Skeletal muscle tissue (tissue), 4 donors: ENCODE data around the gene PPP1R1C. TPM values are rescaled to one million over a fixed set of nuclear protein-coding genes. Genes with fewer than 3 reads are reported as not detected.

Experiments used
- H3K27ac ChIP-seq: one replicate; pipeline ENCODE4 v1.7.0; 2013; ENCODE audit warnings: mild to moderate bottlenecking, low read depth, low read length, inconsistent platforms
- H3K27me3 ChIP-seq, 3 donors: one replicate each; pipeline ENCODE4 v1.7.0; 2013; ENCODE audit warnings: low read length in 3 of 3; ENCODE audit not compliant: control insufficient read depth in 3 of 3, insufficient read depth in 3 of 3
- H3K36me3 ChIP-seq, 3 donors: one replicate each; pipeline ENCODE4 v1.7.0; 2013; ENCODE audit warnings: low read length in 3 of 3; ENCODE audit not compliant: control insufficient read depth in 3 of 3, insufficient read depth in 3 of 3
- H3K4me1 ChIP-seq, 3 donors: one replicate each; pipeline ENCODE4 v1.7.0; 2013; ENCODE audit warnings: low read length in 3 of 3, mild to moderate bottlenecking in 3 of 3; ENCODE audit not compliant: control insufficient read depth in 3 of 3, insufficient read depth in 3 of 3
- H3K4me3 ChIP-seq, 3 donors: one replicate each; pipeline ENCODE4 v1.7.0; 2013; ENCODE audit warnings: low read length in 3 of 3
- H3K9ac ChIP-seq, 3 donors: one replicate each; pipeline ENCODE4 v1.7.0; 2013; ENCODE audit warnings: low read length in 3 of 3, mild to moderate bottlenecking in 3 of 3, moderate library complexity in 2 of 3, low read depth in 1 of 3
- H3K9me3 ChIP-seq, 3 donors: one replicate each; pipeline ENCODE4 v1.7.0; 2013; ENCODE audit warnings: low read length in 3 of 3; ENCODE audit not compliant: control insufficient read depth in 3 of 3
- total RNA-seq: library from RNA; depleted of rRNA; stranded (reverse); fragments of >200 nt; gene quantifications from one replicate; pipeline ENCODE4 v1.2.3, GENCODE V29; 2014
- donor health status: Osteomylitis.

Gene PPP1R1C
- total RNA-seq, 1 donor from 2014 or later: 1.6 TPM

DNA sequence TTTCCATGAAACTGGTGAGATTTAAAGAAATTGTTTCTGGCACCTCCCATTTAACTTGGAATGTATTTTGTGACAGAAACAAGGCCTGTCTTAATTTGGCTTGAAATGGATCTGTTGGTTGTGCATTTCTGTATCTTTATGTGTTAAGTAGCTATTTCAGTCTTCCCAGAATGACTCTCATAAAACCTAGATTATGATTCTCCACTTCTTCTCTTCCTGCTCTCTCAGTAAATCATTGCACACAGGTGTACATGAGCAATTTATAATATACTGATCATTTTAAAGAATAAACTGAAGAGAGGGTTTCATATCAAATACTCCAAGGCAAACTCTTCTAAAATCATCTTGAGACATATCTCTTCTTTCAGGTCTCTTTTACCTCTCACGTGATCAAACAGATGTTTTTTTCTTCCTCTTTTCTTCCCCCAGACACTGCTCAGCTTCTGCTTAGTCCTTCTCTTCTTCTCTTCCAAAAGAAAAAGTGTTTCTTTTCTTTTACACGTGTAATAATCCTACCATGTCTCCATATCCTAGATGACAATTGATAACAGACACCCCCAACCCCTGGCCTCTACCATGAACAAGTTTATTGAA is 112.0 kb downstream of the PPP1R1C start:
- Histone ChIP-seq H3K9me3 (no peaks in the 10 kb centered on the region), H3K27me3 (no peaks in the 10 kb centered on the region), H3K36me3 (no peaks in the 10 kb centered on the region), H3K4me1 (no peaks in the 10 kb centered on the region), H3K4me3 (no peak overlapping the region), H3K27ac (no peak overlapping the region), H3K9ac (no peak overlapping the region)

GRCh38 chr2:182098648-182099047 is 113.0 kb downstream of the PPP1R1C start:
- no peak overlapping the region for H3K9ac ChIP-seq
- H3K4me3 ChIP-seq: no peak overlapping the region
- no peaks in the 10 kb centered on the region for H3K4me1 ChIP-seq
- no peaks in the 10 kb centered on the region for H3K9me3 ChIP-seq
- no peak overlapping the region for H3K27ac ChIP-seq
- H3K27me3 ChIP-seq: no peaks in the 10 kb centered on the region
- H3K36me3 ChIP-seq: no peaks in the 10 kb centered on the region

DNA sequence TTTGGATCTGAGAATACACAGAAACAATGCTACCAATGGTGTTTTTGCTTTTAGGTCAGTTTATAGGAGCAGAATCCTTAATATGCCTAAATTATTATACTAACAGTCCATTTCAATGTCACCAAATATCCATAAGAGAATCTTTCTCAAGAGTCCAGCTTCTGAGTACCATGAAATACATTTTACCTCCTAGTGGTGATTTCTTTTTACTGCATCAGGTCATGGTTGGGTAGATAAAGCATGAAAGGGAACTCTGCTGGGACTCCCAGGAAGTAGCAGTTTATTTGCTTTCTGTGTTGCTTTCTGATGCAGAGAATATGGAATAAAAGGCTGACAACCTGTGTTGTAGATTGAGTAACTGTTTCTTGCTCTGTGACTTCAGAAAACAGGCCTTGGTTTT is 115.6 kb downstream of the PPP1R1C start:
- no peak overlapping the region for H3K27ac ChIP-seq
- no peaks in the 10 kb centered on the region for H3K4me1 ChIP-seq
- no peak overlapping the region for H3K9ac ChIP-seq
- no peak overlapping the region for H3K4me3 ChIP-seq
- no peaks in the 10 kb centered on the region for H3K9me3 ChIP-seq
- no peaks in the 10 kb centered on the region for H3K27me3 ChIP-seq
- H3K36me3 ChIP-seq: no peaks in the 10 kb centered on the region

- Histone ChIP-seq H3K9me3 (no peaks in the 10 kb centered on the region), H3K9ac (no peak overlapping the region), H3K27ac (no peak overlapping the region), H3K4me1 (no peaks in the 10 kb centered on the region), H3K27me3 (no peaks in the 10 kb centered on the region), H3K36me3 (no peaks in the 10 kb centered on the region), H3K4me3 (no peak overlapping the region)
These were observed 117.9 kb downstream of the PPP1R1C start for GRCh38 chr2:182103526-182103925.

DNA sequence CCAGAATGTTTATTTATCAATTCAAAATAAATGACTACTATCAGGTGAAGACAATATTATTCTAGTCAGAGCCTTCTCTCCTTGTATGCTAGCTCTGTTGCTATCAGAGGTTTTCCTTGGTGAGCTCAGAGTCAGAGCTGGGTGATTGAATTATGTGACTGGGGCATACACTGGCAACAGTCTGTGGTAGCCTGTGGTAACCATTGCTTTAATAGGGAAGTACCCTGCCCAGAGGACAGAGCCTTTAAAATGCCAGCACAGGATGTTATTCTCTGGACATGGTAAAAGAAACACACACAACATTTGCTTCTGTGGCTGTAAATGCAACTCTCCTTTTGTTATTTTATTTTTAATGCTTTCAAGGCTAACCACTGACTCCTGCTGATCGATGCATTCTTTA is 124.7 kb downstream of the PPP1R1C start:
- H3K27ac ChIP-seq: no peak overlapping the region
- H3K4me3 ChIP-seq: no peak overlapping the region
- no peaks in the 10 kb centered on the region for H3K36me3 ChIP-seq
- H3K27me3 ChIP-seq: no peaks in the 10 kb centered on the region
- H3K9me3 ChIP-seq: no peaks in the 10 kb centered on the region
- no peaks in the 10 kb centered on the region for H3K4me1 ChIP-seq
- no peak overlapping the region for H3K9ac ChIP-seq

DNA sequence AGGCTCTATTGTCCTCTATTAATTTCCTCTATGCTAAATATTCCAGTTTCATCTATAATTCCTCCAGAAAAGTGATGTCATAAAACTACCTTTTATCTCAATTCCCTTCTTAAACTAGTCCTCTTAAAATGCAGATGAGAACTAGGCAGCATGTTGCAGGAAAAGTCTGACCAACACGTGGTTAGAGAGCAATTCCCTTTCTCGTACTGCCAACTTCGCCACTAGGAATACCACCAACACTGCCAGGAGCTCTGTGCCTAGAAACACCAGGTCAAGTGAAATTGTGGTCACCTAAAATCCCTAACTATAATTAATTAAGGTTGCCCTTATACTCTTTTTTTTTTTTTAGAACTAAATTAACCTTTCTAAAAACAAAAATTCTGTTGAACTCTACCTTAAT is 127.7 kb downstream of the PPP1R1C start:
- Histone ChIP-seq H3K4me1 (no peaks in the 10 kb centered on the region), H3K27ac (no peak overlapping the region), H3K9ac (no peak overlapping the region), H3K4me3 (no peak overlapping the region), H3K9me3 (no peaks in the 10 kb centered on the region), H3K36me3 (no peaks in the 10 kb centered on the region), H3K27me3 (no peaks in the 10 kb centered on the region)

GRCh38 chr2:182115258-182115657 is 129.6 kb downstream of the PPP1R1C start:
- H3K27ac ChIP-seq: no peak overlapping the region
- H3K4me1 ChIP-seq: no peaks in the 10 kb centered on the region
- no peaks in the 10 kb centered on the region for H3K27me3 ChIP-seq
- H3K9ac ChIP-seq: no peak overlapping the region
- no peak overlapping the region for H3K4me3 ChIP-seq
- no peaks in the 10 kb centered on the region for H3K9me3 ChIP-seq
- H3K36me3 ChIP-seq: no peaks in the 10 kb centered on the region

DNA sequence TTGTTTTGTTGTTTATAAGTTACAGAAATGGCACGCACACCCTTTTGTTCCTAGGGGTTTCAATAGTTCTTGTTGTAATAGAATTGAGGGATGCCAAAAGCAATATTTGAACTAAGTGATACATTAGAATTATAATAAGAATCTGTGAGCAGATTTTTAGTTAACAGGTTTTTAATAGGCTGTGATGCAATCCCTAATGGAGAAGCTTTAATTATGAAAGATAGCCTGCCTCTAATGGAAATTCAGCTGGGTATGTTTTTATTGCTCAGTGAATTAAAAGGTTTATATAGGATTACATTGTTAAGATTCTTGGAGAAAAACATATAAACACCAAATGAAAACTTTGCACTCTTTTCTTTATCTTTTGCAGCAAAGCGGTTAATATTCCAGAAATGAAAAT is 131.1 kb downstream of the PPP1R1C start:
- Histone ChIP-seq H3K27ac (no peak overlapping the region), H3K9ac (no peak overlapping the region), H3K36me3 (no peaks in the 10 kb centered on the region), H3K4me3 (no peak overlapping the region), H3K4me1 (no peaks in the 10 kb centered on the region), H3K9me3 (no peaks in the 10 kb centered on the region), H3K27me3 (no peaks in the 10 kb centered on the region)

DNA sequence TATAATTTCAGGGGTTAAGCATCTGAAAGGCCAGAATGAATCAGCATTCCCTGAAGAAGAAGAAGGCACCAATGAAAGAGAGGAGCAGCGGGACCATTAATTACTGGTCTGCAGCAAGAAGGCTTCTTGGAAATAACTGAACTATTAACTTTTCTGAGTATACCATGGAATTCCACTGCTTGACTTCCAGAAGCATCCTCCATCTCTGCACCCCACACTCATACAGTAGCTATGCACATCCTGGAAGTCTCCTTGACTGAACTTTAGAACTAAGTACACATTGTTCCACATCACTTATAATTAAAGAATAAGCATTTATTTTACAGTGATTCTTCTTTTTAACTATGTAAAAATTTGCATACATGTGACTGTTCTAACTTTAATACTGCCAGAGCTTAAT is 131.5 kb downstream of the PPP1R1C start:
- no peak overlapping the region for H3K4me3 ChIP-seq
- no peaks in the 10 kb centered on the region for H3K9me3 ChIP-seq
- H3K27ac ChIP-seq: no peak overlapping the region
- no peaks in the 10 kb centered on the region for H3K27me3 ChIP-seq
- H3K36me3 ChIP-seq: no peaks in the 10 kb centered on the region
- H3K9ac ChIP-seq: no peak overlapping the region
- H3K4me1 ChIP-seq: no peaks in the 10 kb centered on the region

DNA sequence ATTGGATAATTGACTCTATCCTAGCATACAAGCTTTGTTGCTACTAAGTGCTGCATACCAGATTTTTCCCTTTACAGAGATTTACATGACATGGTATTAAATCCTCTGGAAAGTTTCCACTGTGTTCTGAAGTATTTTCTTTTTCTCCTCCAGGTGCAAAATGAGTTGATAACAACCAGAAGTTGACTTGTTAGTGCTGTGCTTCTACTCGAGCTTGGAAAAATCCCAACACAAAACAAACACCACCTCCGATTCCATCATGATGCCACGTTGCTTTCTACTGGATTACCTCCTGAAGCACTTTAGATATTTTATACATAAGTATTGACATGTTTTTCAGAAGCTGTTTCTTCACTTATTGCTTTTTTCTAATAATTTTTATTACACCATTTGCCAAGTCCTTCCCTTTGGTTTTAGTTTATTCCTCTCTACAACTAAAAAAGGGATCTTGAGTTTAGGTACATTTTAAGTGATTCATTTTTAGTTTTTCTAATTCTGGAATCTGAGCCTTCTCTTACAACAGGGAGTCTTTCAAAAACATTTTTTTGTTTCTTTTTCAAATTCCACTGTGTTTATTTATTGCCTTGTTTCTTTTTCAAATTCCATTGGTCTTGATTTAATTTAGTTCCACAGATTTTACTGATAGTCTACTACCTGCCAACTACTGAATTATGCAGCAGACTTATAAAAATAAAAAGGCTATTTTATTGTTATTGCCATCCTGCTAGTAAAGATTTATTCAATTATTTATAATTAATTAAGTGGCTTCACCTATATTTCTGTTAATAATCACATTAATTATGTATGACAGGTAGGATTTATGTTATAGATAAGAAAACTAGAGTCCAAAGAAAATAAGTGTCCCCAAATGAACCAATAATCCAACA is 143.4 kb downstream of the PPP1R1C start:
- Histone ChIP-seq H3K9me3 (no peaks in the 10 kb centered on the region), H3K27ac (no peak overlapping the region), H3K27me3 (no peaks in the 10 kb centered on the region), H3K36me3 (no peaks in the 10 kb centered on the region), H3K4me1 (no peaks in the 10 kb centered on the region), H3K4me3 (no peak overlapping the region), H3K9ac (no peak overlapping the region)
